Suprapubic skin (tissue), 4 donors: ENCODE data around the gene TMEM170B. TPM values are rescaled to one million over a fixed set of nuclear protein-coding genes. Genes with fewer than 3 reads are reported as not detected.

Experiments used
- DNase-seq, 2 donors: peaks; one replicate each; pipeline ENCODE4 v3.0.0-alpha.2; 2019; ENCODE audit warnings: low spot score in 2 of 2
- H3K27ac ChIP-seq: fragments of 200-600 bp; sonication (generic); one replicate; pipeline ENCODE4 v1.5.1; 2019
- H3K27me3 ChIP-seq: fragments of 200-600 bp; sonication (generic); one replicate; pipeline ENCODE4 v1.5.1; 2019
- H3K36me3 ChIP-seq: fragments of 200-600 bp; sonication (generic); one replicate; pipeline ENCODE4 v1.5.1; 2019
- H3K4me1 ChIP-seq: fragments of 200-600 bp; sonication (generic); one replicate; pipeline ENCODE4 v1.5.1; 2019
- H3K4me3 ChIP-seq: fragments of 200-600 bp; sonication (generic); one replicate; pipeline ENCODE4 v1.5.1; 2019; ENCODE audit warnings: mild to moderate bottlenecking
- H3K9me3 ChIP-seq: fragments of 200-600 bp; sonication (generic); one replicate; pipeline ENCODE4 v1.5.1; 2019
- EP300 ChIP-seq: sonication (generic); formaldehyde crosslinking; IDR thresholded peaks from one replicate; pipeline ENCODE4 v1.6.1; 2017; ENCODE audit warnings: antibody characterized with exemption
- POLR2A ChIP-seq, 2 donors: fragments of 450-650 bp; IDR thresholded peaks; one replicate each; pipeline ENCODE4 v1.6.1; 2017; ENCODE audit warnings: antibody characterized with exemption in 2 of 2, mild to moderate bottlenecking in 2 of 2, moderate library complexity in 2 of 2
- POLR2AphosphoS5 ChIP-seq, 3 donors: sonication (generic); formaldehyde crosslinking; IDR thresholded peaks; one replicate each; pipeline ENCODE4 v1.6.1; 2017; ENCODE audit warnings: antibody characterized with exemption in 3 of 3
- WGBS: methylation state at CpG from one replicate; pipeline ENCODE4 v1.1.5; 2018; 5-methylcytosine and 5-hydroxymethylcytosine counted together
- total RNA-seq, 4 donors: library from RNA; depleted of rRNA; stranded (reverse); fragments of >200 nt; gene quantifications; one replicate each; pipeline ENCODE4 v1.1.0, GENCODE V29; 2016
- TF ChIP-seq, protein P1 (sequence below), 2 donors: fragments of 200-600 bp in 1 of 2; fragments of 450-650 bp in 1 of 2; sonication (generic) in 1 of 2; IDR thresholded peaks; one replicate each; pipeline ENCODE4 v1.5.1; 2016 to 2019; ENCODE audit warnings: antibody characterized with exemption in 2 of 2, mild to moderate bottlenecking in 1 of 2, moderate library complexity in 1 of 2

TMEM170B gene
- total RNA-seq, 4 donors from 2014 or later: 1.1 to 1.7 (median 1.2) TPM

DNA sequence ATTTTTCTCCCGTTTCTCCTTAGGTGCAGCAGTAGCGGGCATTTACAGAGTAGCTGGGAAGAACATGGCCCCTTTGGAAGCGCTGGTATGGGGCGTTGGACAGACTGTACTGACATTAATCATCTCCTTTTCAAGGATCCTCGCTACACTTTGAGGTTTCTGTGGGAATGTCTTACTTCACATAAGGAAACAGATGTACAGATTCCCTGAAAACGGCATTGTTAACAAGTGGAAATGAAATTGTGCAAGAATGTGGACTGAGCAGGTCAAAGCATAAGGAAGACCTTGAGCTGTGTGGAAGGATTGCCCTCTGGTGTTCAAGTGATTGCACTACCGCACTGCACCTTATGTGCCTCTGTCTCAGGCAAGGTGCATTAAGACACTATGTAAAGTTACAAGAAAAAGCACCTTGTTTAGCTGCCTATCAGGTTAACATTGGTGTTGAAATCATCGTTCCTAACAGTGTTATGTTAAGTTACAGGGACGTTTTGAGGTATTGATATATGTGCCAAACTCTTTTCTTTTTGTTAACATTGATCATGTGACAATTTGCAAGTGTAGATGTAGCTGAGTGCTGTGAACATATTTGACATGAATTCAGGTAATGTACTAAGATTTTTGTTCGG is 38.0 kb downstream of the TMEM170B start:
- H3K27ac ChIP-seq: no peak overlapping the region
- 50% methylated on average over 10 of the region's 10 CpGs for WGBS
- no peaks in the 10 kb centered on the region for H3K27me3 ChIP-seq
- TF ChIP-seq, protein P1, sequence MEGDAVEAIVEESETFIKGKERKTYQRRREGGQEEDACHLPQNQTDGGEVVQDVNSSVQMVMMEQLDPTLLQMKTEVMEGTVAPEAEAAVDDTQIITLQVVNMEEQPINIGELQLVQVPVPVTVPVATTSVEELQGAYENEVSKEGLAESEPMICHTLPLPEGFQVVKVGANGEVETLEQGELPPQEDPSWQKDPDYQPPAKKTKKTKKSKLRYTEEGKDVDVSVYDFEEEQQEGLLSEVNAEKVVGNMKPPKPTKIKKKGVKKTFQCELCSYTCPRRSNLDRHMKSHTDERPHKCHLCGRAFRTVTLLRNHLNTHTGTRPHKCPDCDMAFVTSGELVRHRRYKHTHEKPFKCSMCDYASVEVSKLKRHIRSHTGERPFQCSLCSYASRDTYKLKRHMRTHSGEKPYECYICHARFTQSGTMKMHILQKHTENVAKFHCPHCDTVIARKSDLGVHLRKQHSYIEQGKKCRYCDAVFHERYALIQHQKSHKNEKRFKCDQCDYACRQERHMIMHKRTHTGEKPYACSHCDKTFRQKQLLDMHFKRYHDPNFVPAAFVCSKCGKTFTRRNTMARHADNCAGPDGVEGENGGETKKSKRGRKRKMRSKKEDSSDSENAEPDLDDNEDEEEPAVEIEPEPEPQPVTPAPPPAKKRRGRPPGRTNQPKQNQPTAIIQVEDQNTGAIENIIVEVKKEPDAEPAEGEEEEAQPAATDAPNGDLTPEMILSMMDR (IDR thresholded peaks at IDR 0.05): peak; percentile 69 to 84
- TF ChIP-seq EP300: no peak
- H3K9me3 ChIP-seq: no peaks in the 10 kb centered on the region
- H3K36me3 ChIP-seq: no peaks in the 10 kb centered on the region
- H3K4me3 ChIP-seq: no peak overlapping the region
- no peaks in the 10 kb centered on the region for H3K4me1 ChIP-seq
- DNase-seq: no peak

DNA sequence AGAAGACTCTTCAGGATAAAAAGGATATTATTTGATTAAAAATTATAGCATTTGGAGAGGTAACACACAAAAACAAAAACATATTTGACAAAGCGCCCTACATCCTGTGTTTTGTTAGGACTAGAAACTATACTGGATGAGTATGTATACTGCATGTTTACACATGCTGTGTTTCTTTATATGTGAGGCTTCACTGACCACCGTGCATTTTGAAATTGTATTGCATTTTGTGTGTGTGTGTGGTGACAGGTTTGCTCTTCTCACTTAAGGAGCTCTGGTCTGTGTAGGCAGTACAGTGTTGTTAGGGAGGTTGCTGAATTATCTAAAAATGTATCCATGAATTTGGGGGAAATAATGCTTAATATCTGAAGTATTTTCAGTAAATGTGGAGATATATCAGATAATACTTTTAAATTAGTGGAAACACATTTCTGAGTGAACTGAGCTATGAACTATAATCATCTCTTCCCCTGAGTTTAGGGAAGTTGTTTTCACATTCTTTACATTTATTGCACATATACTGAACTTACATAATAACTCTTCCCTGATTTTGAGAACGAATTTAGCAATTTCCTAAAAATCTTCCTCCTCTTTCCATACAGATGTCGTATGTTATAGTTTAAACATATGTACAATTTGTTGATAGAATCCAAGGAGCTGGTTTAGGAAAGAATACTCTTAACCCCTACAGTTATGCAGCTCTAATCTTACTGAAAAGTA is 43.3 kb downstream of the TMEM170B start:
- Histone ChIP-seq H3K4me1 (no peaks in the 10 kb centered on the region), H3K9me3 (no peaks in the 10 kb centered on the region), H3K27ac (no peak overlapping the region), H3K27me3 (no peaks in the 10 kb centered on the region), H3K4me3 (no peak overlapping the region), H3K36me3 (no peaks in the 10 kb centered on the region)
- no peak for DNase-seq
- no peak for TF ChIP-seq EP300
- TF ChIP-seq, protein P1 (IDR thresholded peaks at IDR 0.05): no peak
- TF ChIP-seq POLR2A (IDR thresholded peaks at IDR 0.05): no peak
- no peak for TF ChIP-seq POLR2AphosphoS5 (IDR thresholded peaks at IDR 0.05)
- WGBS: 74% methylated on average over 4 of the region's 4 CpGs

GRCh38 chr6:11584244-11584643 is 46.7 kb downstream of the TMEM170B start:
- TF ChIP-seq POLR2AphosphoS5 (IDR thresholded peaks at IDR 0.05) (no peak), POLR2A (IDR thresholded peaks at IDR 0.05) (no peak), EP300 (no peak)
- TF ChIP-seq, protein P1 (IDR thresholded peaks at IDR 0.05): no peak
- H3K27ac ChIP-seq: no peak overlapping the region
- no peaks in the 10 kb centered on the region for H3K36me3 ChIP-seq
- no peaks in the 10 kb centered on the region for H3K4me1 ChIP-seq
- H3K9me3 ChIP-seq: no peaks in the 10 kb centered on the region
- DNase-seq: no peak
- no peak overlapping the region for H3K4me3 ChIP-seq
- WGBS: 67% methylated on average over 5 of the region's 5 CpGs
- H3K27me3 ChIP-seq: no peaks in the 10 kb centered on the region

DNA sequence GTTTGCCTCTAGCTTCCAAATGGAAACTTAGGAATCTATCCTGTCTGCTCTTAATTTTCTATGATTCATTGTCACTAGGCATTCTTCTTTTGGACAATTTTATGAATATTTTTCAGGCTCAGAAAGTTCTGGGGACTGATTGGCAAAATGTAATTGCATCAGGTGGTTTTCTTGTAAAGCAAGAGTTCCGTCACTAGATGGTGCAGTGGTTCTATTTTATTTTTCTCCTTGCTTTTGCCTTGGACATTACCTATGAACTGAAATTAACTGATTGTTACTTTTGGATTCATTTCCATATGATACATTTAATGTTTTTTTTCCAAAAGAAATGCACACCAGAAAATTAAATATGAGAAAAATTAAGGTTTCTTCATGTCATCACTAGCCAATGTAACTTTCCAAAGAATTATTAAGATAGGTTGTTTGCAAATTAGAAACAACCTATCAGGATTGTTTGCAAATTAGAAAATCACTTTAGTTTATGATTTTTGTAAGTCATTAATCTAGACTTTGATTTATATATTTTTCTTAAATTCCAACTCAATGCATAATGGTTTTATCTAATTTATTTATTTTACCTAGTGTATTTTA is 48.0 kb downstream of the TMEM170B start:
- no peaks in the 10 kb centered on the region for H3K36me3 ChIP-seq
- TF ChIP-seq EP300: no peak
- TF ChIP-seq, protein P1 (IDR thresholded peaks at IDR 0.05): peak; percentile 36 to 45
- no peak for TF ChIP-seq POLR2A (IDR thresholded peaks at IDR 0.05)
- TF ChIP-seq POLR2AphosphoS5 (IDR thresholded peaks at IDR 0.05): no peak
- H3K4me1 ChIP-seq: no peaks in the 10 kb centered on the region
- no peak for DNase-seq
- H3K27ac ChIP-seq: no peak overlapping the region
- no peak overlapping the region for H3K4me3 ChIP-seq
- no peaks in the 10 kb centered on the region for H3K27me3 ChIP-seq
- WGBS: 19% methylated on average over 1 of the region's 1 CpG
- H3K9me3 ChIP-seq: no peaks in the 10 kb centered on the region

DNA sequence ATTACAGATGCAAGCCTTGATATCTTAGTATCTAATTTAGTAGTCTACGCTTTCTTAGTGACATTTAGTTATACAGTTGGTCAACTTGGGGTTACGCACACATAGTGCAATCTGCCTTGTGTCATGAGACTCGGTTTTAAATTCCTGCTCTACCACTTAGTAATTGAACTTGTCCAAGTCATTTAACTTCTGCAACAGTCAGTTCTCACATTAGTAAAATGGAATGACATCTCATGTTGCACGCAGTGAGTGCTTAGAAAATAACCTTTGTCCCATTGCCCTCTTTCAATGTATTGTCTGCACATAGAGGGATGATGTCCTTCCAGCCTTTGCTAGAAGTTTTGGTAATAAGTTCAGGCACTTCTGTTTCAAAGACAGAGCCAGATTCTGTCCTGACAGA is 48.6 kb downstream of the TMEM170B start:
- no peak for TF ChIP-seq EP300
- no peak for TF ChIP-seq POLR2AphosphoS5 (IDR thresholded peaks at IDR 0.05)
- TF ChIP-seq POLR2A (IDR thresholded peaks at IDR 0.05): no peak
- TF ChIP-seq, protein P1 (IDR thresholded peaks at IDR 0.05): no peak

More for the DNA sequence above, 48.6 kb downstream of the TMEM170B start:
- no peaks in the 10 kb centered on the region for H3K4me1 ChIP-seq
- H3K27ac ChIP-seq: no peak overlapping the region
- H3K36me3 ChIP-seq: no peaks in the 10 kb centered on the region
- no peaks in the 10 kb centered on the region for H3K9me3 ChIP-seq
- DNase-seq: no peak
- H3K4me3 ChIP-seq: no peak overlapping the region
- no peaks in the 10 kb centered on the region for H3K27me3 ChIP-seq
- 74% methylated on average over 4 of the region's 4 CpGs for WGBS
